ENCODE results near the gene PYDC2.
"Not testable (repeated sequence)": the region's sequence is repeated elsewhere in the genome, so short reads cannot be mapped to it uniquely, and the experiment has no call there.

Gene PYDC2

DNA sequence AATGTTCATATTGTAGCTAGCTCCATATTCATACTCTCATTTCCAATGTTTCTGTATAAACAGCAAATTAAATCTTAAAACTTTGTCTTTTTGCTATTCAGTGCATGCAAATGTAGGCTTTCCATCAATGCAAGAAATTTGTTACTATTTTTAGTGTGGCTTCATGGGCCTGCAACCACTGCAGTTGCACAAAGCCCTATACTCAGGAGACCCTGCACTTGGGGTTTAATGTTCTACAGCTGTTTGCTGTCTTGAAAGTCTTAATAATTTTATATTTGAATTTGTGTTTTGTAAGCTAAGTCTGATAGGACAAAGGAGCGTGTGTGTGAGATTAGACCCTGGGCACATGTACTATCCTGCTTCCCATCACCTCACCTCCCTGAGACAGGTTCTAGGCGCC, 9.6 kb downstream of the PYDC2 start:
- no peak for DNase-seq

DNA sequence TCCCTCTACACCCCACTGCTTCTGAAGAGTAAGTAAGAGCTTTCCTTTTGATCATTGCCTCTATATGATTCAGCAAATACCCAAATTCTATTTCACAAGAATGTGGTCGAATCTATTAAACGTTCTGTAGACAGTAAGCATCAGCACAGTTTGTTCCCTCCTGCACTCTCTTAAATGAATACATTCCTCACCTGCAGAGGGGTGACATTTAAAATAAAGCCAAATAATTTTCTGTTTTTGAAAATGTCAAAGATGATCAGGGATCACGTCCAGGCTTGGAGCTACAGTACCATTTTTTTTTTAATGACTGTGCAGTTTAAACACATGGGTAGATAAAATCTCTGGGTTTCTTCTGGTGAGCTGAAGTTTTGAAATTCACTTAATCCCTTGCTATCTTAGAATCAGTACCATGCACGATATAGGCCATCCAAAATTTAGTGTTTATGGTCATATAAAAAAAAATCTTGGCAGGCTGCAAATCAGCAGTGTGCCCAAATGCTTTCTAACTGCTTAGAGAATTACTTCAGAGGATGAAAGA, 12.8 kb downstream of the PYDC2 start:
- DNase-seq, result no peak

DNA sequence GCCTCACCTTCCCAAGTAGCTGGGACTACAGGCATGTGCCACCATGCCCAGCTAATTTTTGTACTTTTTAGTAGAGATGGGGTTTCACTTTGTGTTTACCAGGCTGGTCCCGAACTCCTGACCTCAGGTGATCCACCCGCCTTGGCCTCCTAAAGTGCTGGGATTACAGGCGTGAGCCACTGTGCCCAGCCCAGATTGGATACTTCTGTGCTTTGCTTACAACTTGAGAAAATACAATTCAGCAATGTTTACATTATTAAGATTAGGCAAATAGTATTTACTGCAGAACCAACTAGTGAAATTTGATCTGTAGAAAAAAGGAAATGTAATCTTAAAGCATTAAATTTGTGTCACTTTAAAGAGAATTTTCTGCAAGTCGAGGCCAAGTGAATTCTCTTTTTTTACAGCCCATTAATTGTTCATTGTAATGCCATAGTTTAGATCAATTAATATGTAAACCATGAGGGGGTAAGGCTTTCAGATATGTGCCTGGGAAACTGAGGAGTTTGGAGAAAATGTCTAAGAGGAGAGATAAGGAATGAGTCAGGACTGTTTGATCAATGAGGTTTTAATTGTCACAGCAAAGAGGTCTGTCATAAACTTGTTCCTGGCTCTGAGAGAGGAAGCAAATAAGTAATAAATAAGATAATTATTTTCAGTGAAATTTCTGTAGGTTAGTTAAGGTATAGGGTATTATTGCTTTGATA, 15.3 kb downstream of the PYDC2 start:
- DNase-seq, result no peak

DNA sequence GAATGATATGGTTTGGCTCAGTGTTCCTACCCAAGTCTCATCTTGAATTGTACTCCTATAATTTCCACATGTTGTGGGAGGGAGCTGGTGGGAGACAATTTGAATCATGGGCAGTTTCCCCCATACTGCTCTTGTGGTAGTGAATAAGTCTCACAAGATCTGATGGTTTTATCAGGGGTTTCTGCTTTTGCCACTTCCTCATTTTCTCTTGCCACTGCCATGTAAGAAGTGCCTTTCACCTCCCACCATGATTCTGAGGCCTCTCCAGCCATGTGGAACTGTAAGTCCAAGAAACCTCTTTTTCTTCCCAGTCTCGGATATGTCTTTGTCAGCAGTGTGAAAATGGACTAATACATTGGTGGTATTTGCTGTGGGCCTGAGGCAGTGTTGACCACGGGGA, 23.0 kb downstream of the PYDC2 start:
- not testable (repeated sequence) for DNase-seq

DNA sequence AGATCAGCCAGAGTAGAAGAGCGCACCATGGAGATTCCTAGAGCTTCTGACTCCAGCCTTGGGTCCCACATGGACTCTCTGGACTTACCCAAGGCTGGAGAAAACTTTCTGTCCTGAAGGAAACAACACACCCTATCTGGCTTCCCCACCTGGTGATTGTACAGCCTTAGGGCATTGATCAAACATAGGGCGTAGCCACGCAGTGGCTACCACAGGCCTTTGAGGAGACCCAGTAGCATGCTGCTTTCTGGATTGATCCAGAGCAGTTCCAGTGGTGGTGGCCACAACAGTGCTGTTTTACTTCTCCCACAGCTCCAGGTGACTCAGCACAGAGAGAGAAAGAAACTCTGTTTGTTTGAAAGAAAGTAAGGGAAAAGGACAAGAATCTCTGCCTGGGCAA, 23.5 kb downstream of the PYDC2 start:
- DNase-seq, result no peak

DNA sequence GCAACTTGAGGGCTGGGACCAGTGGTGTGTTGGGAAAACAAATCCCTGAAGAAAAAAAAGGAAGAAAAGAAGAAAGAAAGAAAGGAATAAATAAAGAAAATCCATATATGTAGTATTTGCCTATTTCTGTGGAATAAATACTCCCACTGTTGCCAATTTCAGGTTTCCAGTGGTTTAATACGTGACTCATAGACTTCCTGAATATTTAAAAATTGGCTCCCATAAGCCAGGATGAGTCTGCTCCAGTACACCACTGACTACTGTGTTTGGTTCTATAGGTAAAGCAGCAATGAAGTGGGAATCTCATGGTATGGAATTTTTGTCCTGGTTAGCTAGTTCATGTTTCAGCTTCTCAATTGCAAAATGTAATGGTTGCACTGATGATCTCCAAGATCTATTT, 31.6 kb downstream of the PYDC2 start:
- DNase-seq, result no peak

DNA sequence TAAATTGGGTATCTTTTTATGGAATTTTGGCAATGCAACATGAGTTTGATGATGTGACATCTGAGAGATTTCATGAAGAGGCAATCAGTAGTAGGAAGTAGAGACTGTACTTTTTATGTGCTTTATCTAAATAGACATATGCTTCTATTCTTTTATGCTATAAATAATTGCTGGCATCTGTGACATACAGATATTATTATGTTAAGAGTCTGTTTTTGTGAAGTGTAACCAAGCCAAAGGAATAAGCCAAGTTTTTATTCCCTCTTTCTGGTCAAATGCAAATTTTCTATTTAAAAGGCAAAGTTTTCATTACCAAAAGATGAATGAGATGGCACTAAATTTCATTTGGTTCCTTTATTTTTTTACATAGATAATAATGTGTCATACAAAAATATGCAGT, 32.4 kb downstream of the PYDC2 start:
- DNase-seq, result no peak

DNA sequence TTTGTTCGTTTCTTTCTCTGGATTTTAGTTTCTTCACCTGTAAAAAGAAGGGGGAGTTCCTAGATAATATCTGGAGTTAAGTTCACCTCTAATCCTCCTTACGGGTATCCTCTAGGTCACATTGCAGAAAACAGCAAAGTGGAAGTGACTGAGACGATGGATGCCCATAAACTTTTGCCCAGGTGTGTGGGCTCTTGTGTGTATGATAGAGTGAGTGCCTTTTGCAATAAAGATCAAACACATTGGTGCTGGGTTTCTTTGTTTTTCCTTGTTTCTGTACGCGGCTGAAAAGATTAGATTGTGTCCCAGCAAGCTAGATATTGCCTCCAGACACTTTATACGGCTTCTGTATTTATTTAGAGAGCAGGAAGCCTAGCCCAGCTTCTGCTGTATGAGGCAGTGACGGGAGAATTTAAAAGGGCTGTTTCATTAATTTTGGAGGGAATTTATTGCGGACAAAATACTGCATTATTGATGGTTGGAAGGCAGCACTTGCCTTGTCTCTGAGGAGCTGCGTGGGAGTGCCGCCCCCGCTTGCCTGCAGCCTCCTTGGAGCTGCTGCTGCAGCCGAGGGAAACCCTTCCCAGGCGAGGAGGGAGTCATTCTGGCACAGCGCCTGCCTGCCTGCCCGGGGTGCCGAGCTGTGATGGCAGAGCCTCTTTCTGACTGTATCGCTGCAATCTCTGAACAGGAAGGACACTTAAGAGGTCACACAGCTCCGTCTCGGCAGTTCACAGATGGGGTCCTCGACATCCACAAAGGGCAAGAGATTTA, 38.5 kb downstream of the PYDC2 start:
- no peak for DNase-seq

DNA sequence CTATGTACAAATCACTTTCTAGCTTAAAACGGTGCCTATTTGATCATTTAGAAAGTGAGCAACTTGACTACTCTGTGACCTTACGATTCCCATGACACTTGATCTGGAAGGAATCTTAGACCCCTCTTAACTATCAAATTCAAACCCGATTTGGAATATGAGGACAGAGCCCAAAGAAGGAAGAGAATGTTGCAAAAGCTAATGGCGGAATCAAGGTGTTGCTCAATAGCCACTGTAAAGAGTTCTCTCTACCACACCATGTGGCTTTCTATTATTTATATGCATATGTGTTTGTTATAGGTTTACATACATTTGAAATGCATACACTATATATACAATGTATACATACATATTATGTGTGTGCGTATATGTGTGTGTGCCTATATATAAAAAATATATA, 39.9 kb downstream of the PYDC2 start:
- no peak for DNase-seq

DNA sequence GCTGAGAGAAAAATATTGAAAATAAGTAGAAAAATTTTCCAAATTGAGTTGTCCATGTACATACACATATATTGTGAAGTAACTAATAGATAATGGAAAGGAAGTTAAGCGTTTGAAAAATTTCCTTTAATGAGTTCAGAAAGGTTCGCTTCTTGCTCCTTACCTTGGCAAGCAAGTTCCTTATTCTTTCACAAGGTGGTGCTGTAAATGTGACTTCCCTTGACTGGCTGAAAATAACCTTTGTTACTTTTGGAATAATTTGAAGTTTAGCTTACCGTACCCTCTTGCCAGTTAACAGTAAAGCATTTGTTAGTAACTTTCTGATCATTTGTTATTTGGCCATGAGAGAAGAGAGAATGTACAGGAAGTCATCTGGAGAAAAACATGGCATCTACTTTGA, 41.6 kb downstream of the PYDC2 start:
- DNase-seq, result no peak

DNA sequence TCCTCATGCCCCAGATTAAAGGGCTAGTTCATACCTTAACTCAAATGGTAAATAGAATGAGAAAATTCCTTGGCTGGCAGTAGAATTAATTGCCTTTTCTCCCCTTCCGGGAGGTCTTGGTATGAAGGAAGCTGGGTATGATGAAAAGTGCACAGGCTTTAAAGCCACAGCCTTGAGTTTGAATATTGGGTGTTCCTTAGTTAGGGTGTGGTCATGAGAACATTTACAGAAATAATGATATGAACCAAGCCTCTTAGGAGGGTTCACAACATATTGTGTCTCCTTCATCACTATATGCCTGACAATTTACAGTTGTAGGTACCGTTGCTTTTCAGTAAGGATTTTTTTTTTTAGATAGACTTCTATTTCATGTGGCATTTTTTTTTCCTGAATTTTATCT, 48.1 kb downstream of the PYDC2 start:
- no peak for DNase-seq
